MCF 10A (cell line): Measurements from ENCODE around the gene CCDC73. TPM values are rescaled to one million over a fixed set of nuclear protein-coding genes. Genes with fewer than 3 reads are reported as not detected.

Source experiments
- BruUV-seq: library from RNA; stranded (reverse); fragments of 400-500 nt; replicated peaks from 2 replicates; lab custom pipeline; 2021; lab: Mats Ljungman, UMichigan
- CTCF ChIA-PET: fragments of 300-600 bp; sonication (Branson Sonifier 250); formaldehyde crosslinking; extraction: SDS; loops from one replicate; lab custom pipeline; 2021; ENCODE audit warnings: antibody characterized with exemption, inconsistent platforms; lab: Yijun Ruan, JAX
- POLR2A ChIA-PET: fragments of 300-600, 350-650 bp; sonication (Branson Sonifier 250); formaldehyde crosslinking; extraction: SDS; loops from one replicate; lab custom pipeline; 2020; ENCODE audit warnings: antibody characterized with exemption, inconsistent platforms; lab: Yijun Ruan, JAX
- DNase-seq: peaks from one replicate; pipeline ENCODE4 v3.0.0-alpha.2; 2018; ENCODE audit not compliant: unreplicated experiment
- H3K27ac Mint-ChIP-seq: one replicate; pipeline ENCODE4 v1.8.0; 2022; ENCODE audit warnings: mild to moderate bottlenecking, low read depth, mixed read lengths; ENCODE audit not compliant: unreplicated experiment
- H3K27me3 Mint-ChIP-seq: one replicate; pipeline ENCODE4 v1.8.0; 2022; ENCODE audit warnings: mixed read lengths; ENCODE audit not compliant: insufficient read depth, unreplicated experiment
- H3K36me3 Mint-ChIP-seq: one replicate; pipeline ENCODE4 v1.8.0; 2022; ENCODE audit warnings: mild to moderate bottlenecking, moderate library complexity, mixed read lengths; ENCODE audit not compliant: insufficient read depth, unreplicated experiment
- H3K4me1 Mint-ChIP-seq: one replicate; pipeline ENCODE4 v1.8.0; 2022; ENCODE audit warnings: mixed read lengths; ENCODE audit not compliant: insufficient read depth, unreplicated experiment
- H3K4me3 Mint-ChIP-seq: one replicate; pipeline ENCODE4 v1.8.0; 2022; ENCODE audit warnings: mild to moderate bottlenecking, moderate library complexity, mixed read lengths; ENCODE audit not compliant: unreplicated experiment
- H3K9me3 Mint-ChIP-seq: one replicate; pipeline ENCODE4 v1.8.0; 2022; ENCODE audit warnings: mixed read lengths; ENCODE audit not compliant: unreplicated experiment
- intact Hi-C: fragments of 100-400 bp; cut with micrococcal nuclease; formaldehyde crosslinking; loops from 2 replicates; pipeline ENCODE4 v1.14.1; 2022
- total RNA-seq: library from RNA; stranded (reverse); gene quantifications from 2 replicates; pipeline ENCODE4 v1.2.3, GENCODE V29; 2022
- TF ChIP-seq, protein P1 (sequence below): fragments of 200-600 bp; IDR thresholded peaks from one replicate; pipeline ENCODE4 v1.8.0; 2022; ENCODE audit warnings: antibody characterized with exemption, mild to moderate bottlenecking; ENCODE audit not compliant: unreplicated experiment

CCDC73 gene
- total RNA-seq, 1 experiment from 2014 or later: 0.09 TPM

DNA sequence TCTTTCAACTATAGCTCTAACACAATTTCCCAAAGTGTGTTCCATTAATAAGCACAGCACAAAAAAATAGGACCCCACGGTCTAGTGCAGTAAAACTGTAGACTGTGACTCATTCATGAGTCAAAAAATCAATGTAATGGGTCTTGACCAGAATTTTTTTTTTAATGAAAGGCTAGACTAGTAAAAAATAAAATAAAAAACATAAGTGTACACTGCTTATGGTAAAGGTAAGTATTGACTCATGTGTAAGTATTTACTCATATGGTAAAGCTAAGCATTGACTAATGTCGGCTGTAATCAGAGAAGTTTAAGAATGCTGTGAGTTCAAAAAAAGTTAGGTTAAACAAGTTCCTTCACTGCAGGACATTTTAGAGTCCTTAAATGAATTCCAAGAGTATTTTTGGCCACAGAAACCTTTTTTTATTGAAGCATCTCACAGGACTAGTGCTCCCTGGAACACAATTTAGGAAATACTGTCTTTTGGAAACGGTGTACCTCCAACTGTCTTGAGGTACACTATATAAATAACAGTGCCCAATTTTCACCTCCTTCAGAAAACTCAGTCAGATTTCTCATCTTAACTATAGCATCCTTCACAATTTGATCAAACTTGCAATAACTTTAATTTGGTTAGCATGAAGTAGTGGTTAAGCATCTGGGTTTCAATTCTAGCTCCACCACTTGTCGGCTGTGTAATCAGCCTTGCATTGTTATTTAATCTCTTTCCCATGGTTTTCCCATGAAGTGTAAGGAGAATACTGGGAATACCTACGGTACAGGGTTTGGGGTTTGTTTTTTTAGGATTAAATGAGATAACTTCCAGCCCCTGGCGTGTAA is 2.1 kb downstream of the CCDC73 start:
- Mint-ChIP-seq H3K27ac (no peak overlapping the region), H3K4me3 (no peak overlapping the region), H3K9me3 (no peaks in the 10 kb centered on the region), H3K36me3 (no peaks in the 10 kb centered on the region), H3K27me3 (no peaks in the 10 kb centered on the region), H3K4me1 (peaks cover 5% of the 10 kb centered on the region)
- intact Hi-C loops: loop anchor here (5.0 kb wide), 2 partner anchors 40 to 210 kb away; partner anchors contain the start of gene EIF3M
- ChIA-PET CTCF (interaction anchor here (0.6 to 5.7 kb wide), 44 partner anchors 9 to 1685 kb away, joined by 3 to 60 read pairs (median 3); no protein-coding TSS in a partner anchor), POLR2A (interaction anchor here (0.6 to 1.3 kb wide), 4 partner anchors 43 to 206 kb away, joined by 3 to 6 read pairs (median 3); partner anchors contain the start of gene QSER1)
- TF ChIP-seq, protein P1, sequence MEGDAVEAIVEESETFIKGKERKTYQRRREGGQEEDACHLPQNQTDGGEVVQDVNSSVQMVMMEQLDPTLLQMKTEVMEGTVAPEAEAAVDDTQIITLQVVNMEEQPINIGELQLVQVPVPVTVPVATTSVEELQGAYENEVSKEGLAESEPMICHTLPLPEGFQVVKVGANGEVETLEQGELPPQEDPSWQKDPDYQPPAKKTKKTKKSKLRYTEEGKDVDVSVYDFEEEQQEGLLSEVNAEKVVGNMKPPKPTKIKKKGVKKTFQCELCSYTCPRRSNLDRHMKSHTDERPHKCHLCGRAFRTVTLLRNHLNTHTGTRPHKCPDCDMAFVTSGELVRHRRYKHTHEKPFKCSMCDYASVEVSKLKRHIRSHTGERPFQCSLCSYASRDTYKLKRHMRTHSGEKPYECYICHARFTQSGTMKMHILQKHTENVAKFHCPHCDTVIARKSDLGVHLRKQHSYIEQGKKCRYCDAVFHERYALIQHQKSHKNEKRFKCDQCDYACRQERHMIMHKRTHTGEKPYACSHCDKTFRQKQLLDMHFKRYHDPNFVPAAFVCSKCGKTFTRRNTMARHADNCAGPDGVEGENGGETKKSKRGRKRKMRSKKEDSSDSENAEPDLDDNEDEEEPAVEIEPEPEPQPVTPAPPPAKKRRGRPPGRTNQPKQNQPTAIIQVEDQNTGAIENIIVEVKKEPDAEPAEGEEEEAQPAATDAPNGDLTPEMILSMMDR: no peak
- no TSS peak for BruUV-seq
- no peak for DNase-seq

DNA sequence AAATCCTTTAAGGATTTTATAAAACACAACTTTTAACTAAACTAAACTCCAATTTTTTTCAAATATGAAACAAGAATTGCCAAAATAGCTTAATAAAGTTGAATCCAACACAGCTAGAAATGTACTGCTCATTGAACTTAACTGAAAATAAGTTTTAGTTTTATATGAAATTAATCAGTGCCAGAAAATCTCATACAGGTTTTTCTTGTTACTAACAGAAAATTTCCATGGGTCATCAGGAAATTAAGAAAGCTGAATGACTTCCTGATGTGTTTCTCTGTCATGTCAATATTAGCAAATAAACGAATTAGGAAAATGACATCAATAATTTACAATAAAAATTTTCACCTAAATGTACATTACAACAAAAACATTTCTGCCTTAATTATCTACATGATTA is 3.5 kb downstream of the CCDC73 start:
- BruUV-seq: no TSS peak

DNA sequence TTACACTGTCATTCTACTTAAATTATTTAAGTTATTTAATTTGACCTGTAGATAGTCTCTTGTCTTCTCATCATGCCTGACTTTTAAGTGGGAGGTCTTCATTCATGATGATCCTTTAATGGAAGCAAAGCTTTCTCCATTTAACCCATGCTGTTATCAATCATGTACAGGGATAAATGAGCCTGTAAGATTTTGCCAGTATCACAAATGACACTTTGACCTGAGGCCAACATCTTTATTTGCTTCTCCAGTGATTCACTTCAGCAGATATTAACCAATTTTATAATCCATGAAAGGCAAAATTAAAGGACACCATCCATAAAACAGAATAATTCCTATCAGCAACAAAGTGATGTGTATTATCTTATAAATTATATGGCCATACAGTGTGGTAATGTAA is 7.7 kb downstream of the CCDC73 start:
- no peak overlapping the region for H3K4me3 Mint-ChIP-seq
- H3K9me3 Mint-ChIP-seq: no peaks in the 10 kb centered on the region
- ChIA-PET CTCF (interaction anchor here (1.4 kb wide), 1 partner anchor 74 kb away, joined by 6 read pairs; no protein-coding TSS in a partner anchor), POLR2A (no interaction called here)
- no peaks in the 10 kb centered on the region for H3K27me3 Mint-ChIP-seq
- no peaks in the 10 kb centered on the region for H3K4me1 Mint-ChIP-seq
- DNase-seq: no peak
- H3K36me3 Mint-ChIP-seq: no peaks in the 10 kb centered on the region
- BruUV-seq: no TSS peak
- intact Hi-C loops: no loop called here
- H3K27ac Mint-ChIP-seq: no peak overlapping the region
- TF ChIP-seq, protein P1: no peak

More for the DNA sequence above, 3.5 kb downstream of the CCDC73 start:
- intact Hi-C loops: loop anchor here (5.0 kb wide), 2 partner anchors 39 to 209 kb away; partner anchors contain the start of gene EIF3M
- TF ChIP-seq, protein P1: no peak
- no peaks in the 10 kb centered on the region for H3K27me3 Mint-ChIP-seq
- no peak overlapping the region for H3K27ac Mint-ChIP-seq
- ChIA-PET CTCF (interaction anchor here (0.7 to 5.7 kb wide), 11 partner anchors 31 to 468 kb away, joined by 3 to 60 read pairs (median 4); no protein-coding TSS in a partner anchor), POLR2A (interaction anchor here (0.6 to 1.3 kb wide), 3 partner anchors 204 to 485 kb away, joined by 3 to 6 read pairs (median 3); no protein-coding TSS in a partner anchor)
- peaks cover 1% of the 10 kb centered on the region for H3K4me1 Mint-ChIP-seq
- no peaks in the 10 kb centered on the region for H3K36me3 Mint-ChIP-seq
- H3K9me3 Mint-ChIP-seq: no peaks in the 10 kb centered on the region
- DNase-seq: no peak
- no peak overlapping the region for H3K4me3 Mint-ChIP-seq

DNA sequence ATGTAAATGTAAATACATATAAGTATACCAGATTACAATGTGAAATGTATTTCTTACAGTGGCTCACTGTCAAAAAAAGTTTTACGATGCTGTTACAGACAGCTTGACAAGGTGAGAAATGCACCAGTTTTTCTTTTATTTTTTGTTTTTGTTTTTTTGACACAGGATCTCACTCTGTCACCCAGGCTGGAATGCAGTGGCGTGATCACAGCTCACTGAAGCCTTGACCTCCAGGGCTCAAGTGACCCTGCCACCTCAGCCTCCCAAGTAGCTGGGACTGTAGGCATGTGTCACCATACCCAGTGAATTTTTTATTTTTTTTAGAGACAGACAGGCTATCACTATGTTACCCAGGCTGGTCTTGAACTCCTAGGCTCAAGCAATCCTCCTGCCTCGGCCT is 9.2 kb downstream of the CCDC73 start:
- TF ChIP-seq, protein P1: no peak
- no peaks in the 10 kb centered on the region for H3K9me3 Mint-ChIP-seq
- H3K27ac Mint-ChIP-seq: no peak overlapping the region
- no peak for DNase-seq
- H3K4me3 Mint-ChIP-seq: no peak overlapping the region
- no peaks in the 10 kb centered on the region for H3K4me1 Mint-ChIP-seq
- no TSS peak for BruUV-seq
- POLR2A ChIA-PET: interaction anchor here (1.0 kb wide), 2 partner anchors 14 to 60 kb away, joined by 3 to 4 read pairs; no protein-coding TSS in a partner anchor
- intact Hi-C loops: no loop called here
- CTCF ChIA-PET: interaction anchor here (1.4 kb wide), 2 partner anchors 58 to 72 kb away, joined by 3 to 6 read pairs; no protein-coding TSS in a partner anchor
- H3K27me3 Mint-ChIP-seq: no peaks in the 10 kb centered on the region
- no peaks in the 10 kb centered on the region for H3K36me3 Mint-ChIP-seq
